ENCODE results near the gene OAS3.

Gene OAS3

DNA sequence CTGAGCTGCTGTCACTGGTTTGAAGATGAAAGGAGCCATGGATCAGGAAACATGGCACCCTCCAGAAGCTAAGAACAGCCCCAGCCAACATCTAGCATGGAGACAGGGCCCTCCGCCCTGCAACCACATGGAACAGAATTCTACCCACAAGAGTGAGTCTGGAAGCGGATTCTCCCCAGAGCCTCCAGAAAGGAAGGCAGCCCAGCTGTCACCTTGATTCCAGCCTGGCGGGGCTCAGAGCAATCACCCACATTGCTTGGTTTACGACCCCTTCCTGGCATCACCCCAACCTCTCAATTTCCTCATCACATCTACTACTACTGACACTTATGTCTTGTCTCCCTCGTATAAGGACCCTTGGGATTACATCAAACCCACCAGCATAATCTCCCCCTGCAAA lies 78.5 kb downstream of the OAS3 start:
- TF ChIP-seq, protein P1, sequence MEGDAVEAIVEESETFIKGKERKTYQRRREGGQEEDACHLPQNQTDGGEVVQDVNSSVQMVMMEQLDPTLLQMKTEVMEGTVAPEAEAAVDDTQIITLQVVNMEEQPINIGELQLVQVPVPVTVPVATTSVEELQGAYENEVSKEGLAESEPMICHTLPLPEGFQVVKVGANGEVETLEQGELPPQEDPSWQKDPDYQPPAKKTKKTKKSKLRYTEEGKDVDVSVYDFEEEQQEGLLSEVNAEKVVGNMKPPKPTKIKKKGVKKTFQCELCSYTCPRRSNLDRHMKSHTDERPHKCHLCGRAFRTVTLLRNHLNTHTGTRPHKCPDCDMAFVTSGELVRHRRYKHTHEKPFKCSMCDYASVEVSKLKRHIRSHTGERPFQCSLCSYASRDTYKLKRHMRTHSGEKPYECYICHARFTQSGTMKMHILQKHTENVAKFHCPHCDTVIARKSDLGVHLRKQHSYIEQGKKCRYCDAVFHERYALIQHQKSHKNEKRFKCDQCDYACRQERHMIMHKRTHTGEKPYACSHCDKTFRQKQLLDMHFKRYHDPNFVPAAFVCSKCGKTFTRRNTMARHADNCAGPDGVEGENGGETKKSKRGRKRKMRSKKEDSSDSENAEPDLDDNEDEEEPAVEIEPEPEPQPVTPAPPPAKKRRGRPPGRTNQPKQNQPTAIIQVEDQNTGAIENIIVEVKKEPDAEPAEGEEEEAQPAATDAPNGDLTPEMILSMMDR (IDR thresholded peaks at IDR 0.05) = no peak
- no peak for TF ChIP-seq ZFX (IDR thresholded peaks at IDR 0.05; ENCODE audit: borderline replicate concordance)
- H3K27ac ChIP-seq = no peak overlapping the region

DNA sequence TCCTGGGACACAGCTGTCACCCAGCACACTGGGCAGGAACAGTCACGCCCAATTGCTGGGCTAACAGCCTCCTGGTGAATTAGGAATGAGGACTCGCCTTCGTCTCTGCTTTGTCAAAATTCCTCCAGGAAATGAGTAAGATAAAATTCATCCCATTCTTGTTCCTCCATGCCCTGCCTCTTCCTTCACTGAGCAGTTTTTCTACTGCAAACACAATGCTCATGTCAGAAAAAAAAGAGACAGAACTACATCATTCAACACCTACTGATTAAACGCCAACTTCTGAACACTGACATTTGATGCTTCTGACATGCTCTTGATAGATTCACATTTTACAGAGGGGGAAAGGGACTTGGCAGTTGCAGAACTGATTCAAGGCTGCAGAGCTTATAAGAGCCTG lies 80.8 kb downstream of the OAS3 start:
- H3K27ac ChIP-seq = no peak overlapping the region
- TF ChIP-seq, protein P1 (IDR thresholded peaks at IDR 0.05) = no peak
- TF ChIP-seq ZFX (IDR thresholded peaks at IDR 0.05; ENCODE audit: borderline replicate concordance) = no peak

DNA sequence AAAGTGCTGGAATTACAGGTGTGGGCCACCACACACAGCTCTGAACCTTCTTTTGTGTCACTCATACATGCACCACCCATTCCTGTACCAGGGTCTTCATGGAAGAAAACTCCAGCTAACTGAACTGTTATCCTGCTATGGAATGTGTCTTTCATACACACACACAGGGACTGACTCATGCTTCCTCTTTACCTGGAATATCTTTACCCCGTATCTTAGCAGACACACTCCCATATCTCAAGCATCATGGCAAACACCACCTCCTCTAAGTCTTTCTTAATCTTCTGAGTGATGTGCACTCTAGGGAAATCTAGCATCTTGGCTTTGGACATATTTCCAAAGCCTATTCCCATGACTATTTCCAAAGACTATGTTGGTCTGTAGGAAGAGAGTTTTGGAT lies 83.2 kb downstream of the OAS3 start:
- H3K27ac ChIP-seq = no peak overlapping the region
- TF ChIP-seq ZFX (IDR thresholded peaks at IDR 0.05; ENCODE audit: borderline replicate concordance) = no peak
- TF ChIP-seq, protein P1 (IDR thresholded peaks at IDR 0.05) = no peak

All from 22Rv1 (cell line).